ENCODE measurements around the gene PTPN2. TPM values are rescaled to one million over a fixed set of nuclear protein-coding genes. Genes with fewer than 3 reads are reported as not detected.
"Not testable (repeated sequence)": the region's sequence is repeated elsewhere in the genome, so short reads cannot be mapped to it uniquely, and the experiment has no call there.

PTPN2 gene
- total RNA-seq, 2 experiments from 2014 or later, result 54.9 to 69.7 TPM

GRCh38 chr18:12906119-12906518 is 22.1 kb upstream of the PTPN2 start:
- no peaks in the 10 kb centered on the region for H3K9me3 ChIP-seq (ENCODE audit: low read length)
- no peaks in the 10 kb centered on the region for H4K20me1 ChIP-seq (ENCODE audit: insufficient read depth, low read length)
- TF ChIP-seq EZH2phosphoT487 (IDR thresholded peaks at IDR 0.05; ENCODE audit: borderline replicate concordance, low read depth, low read length) (no peak), CTCF (conservative IDR thresholded peaks at IDR 0.05; ENCODE audit: low read length) (no peak)
- DNase-seq (ENCODE audit: low spot score), result no peak
- no peak overlapping the region for H3K27ac ChIP-seq (ENCODE audit: low read depth, low read length, poor library complexity, severe bottlenecking)
- H3K4me2 ChIP-seq (ENCODE audit: low read length), result no peak overlapping the region
- H3K79me2 ChIP-seq (ENCODE audit: insufficient read depth, low read depth, low read length), result no peaks in the 10 kb centered on the region
- no peaks in the 10 kb centered on the region for H3K9me2 ChIP-seq (ENCODE audit: insufficient read depth, low read length)
- no TSS peak for BruUV-seq (replicated peaks)
- no peak overlapping the region for H2AFZ ChIP-seq (ENCODE audit: low read length)
- intact Hi-C loops (cut with micrococcal nuclease; ENCODE audit: unreplicated experiment), result no loop called here
- no peak overlapping the region for H3K4me3 ChIP-seq (ENCODE audit: low read depth, low read length, poor library complexity, severe bottlenecking)
- no peaks in the 10 kb centered on the region for H3K4me1 ChIP-seq (ENCODE audit: insufficient read depth, low read length, poor library complexity, severe bottlenecking)
- POLR2A ChIA-PET, result no interaction called here
- no peaks in the 10 kb centered on the region for H3K36me3 ChIP-seq (ENCODE audit: insufficient read depth, low read length)
- CTCF ChIA-PET (ENCODE audit: unreplicated experiment), result no interaction called here

- H3K4me2 ChIP-seq (ENCODE audit: low read length), result no peak overlapping the region
- H3K27ac ChIP-seq (ENCODE audit: low read depth, low read length, poor library complexity, severe bottlenecking), result no peak overlapping the region
These were observed 20.0 kb upstream of the PTPN2 start for GRCh38 chr18:12904012-12904516.

GRCh38 chr18:12901208-12901607 is 17.2 kb upstream of the PTPN2 start:
- H2AFZ ChIP-seq (ENCODE audit: low read length); H3K79me2 ChIP-seq (ENCODE audit: insufficient read depth, low read depth, low read length); H3K4me1 ChIP-seq (ENCODE audit: insufficient read depth, low read length, poor library complexity, severe bottlenecking); BruUV-seq (replicated peaks); DNase-seq (ENCODE audit: low spot score); CTCF ChIA-PET (ENCODE audit: unreplicated experiment); intact Hi-C loops (cut with micrococcal nuclease; ENCODE audit: unreplicated experiment); H3K36me3 ChIP-seq (ENCODE audit: insufficient read depth, low read length); POLR2A ChIA-PET; H3K9me3 ChIP-seq (ENCODE audit: low read length); H4K20me1 ChIP-seq (ENCODE audit: insufficient read depth, low read length); H3K4me2 ChIP-seq (ENCODE audit: low read length); H3K27ac ChIP-seq (ENCODE audit: low read depth, low read length, poor library complexity, severe bottlenecking); H3K4me3 ChIP-seq (ENCODE audit: low read depth, low read length, poor library complexity, severe bottlenecking); H3K9me2 ChIP-seq (ENCODE audit: insufficient read depth, low read length): not testable (repeated sequence)

More at GRCh38 chr18:12904012-12904516, 20.0 kb upstream of the PTPN2 start:
- CTCF ChIA-PET (ENCODE audit: unreplicated experiment), result no interaction called here
- DNase-seq (ENCODE audit: low spot score), result no peak
- Histone ChIP-seq H3K4me3 (ENCODE audit: low read depth, low read length, poor library complexity, severe bottlenecking) (no peak overlapping the region), H2AFZ (ENCODE audit: low read length) (no peak overlapping the region), H3K9me3 (ENCODE audit: low read length) (no peaks in the 10 kb centered on the region), H3K79me2 (ENCODE audit: insufficient read depth, low read depth, low read length) (no peaks in the 10 kb centered on the region), H3K4me1 (ENCODE audit: insufficient read depth, low read length, poor library complexity, severe bottlenecking) (no peaks in the 10 kb centered on the region), H3K36me3 (ENCODE audit: insufficient read depth, low read length) (no peaks in the 10 kb centered on the region), H4K20me1 (ENCODE audit: insufficient read depth, low read length) (no peaks in the 10 kb centered on the region), H3K9me2 (ENCODE audit: insufficient read depth, low read length) (no peaks in the 10 kb centered on the region)
- no TSS peak for BruUV-seq (replicated peaks)
- intact Hi-C loops (cut with micrococcal nuclease; ENCODE audit: unreplicated experiment), result no loop called here
- no peak for TF ChIP-seq EZH2phosphoT487 (IDR thresholded peaks at IDR 0.05; ENCODE audit: borderline replicate concordance, low read depth, low read length)
- no peak for TF ChIP-seq CTCF (conservative IDR thresholded peaks at IDR 0.05; ENCODE audit: low read length)
- POLR2A ChIA-PET, result interaction anchor here (0.9 to 1.4 kb wide), 3 partner anchors 11 to 174 kb away, joined by 3 read pairs; no protein-coding TSS in a partner anchor

GRCh38 chr18:12896784-12897333 is 12.8 kb upstream of the PTPN2 start:
- DNase-seq (ENCODE audit: low spot score); H3K4me2 ChIP-seq (ENCODE audit: low read length); H3K27ac ChIP-seq (ENCODE audit: low read depth, low read length, poor library complexity, severe bottlenecking); H4K20me1 ChIP-seq (ENCODE audit: insufficient read depth, low read length); H3K4me1 ChIP-seq (ENCODE audit: insufficient read depth, low read length, poor library complexity, severe bottlenecking); CTCF ChIA-PET (ENCODE audit: unreplicated experiment); BruUV-seq (replicated peaks); intact Hi-C loops (cut with micrococcal nuclease; ENCODE audit: unreplicated experiment); H3K9me2 ChIP-seq (ENCODE audit: insufficient read depth, low read length); H3K4me3 ChIP-seq (ENCODE audit: low read depth, low read length, poor library complexity, severe bottlenecking); H3K9me3 ChIP-seq (ENCODE audit: low read length); H3K79me2 ChIP-seq (ENCODE audit: insufficient read depth, low read depth, low read length); H2AFZ ChIP-seq (ENCODE audit: low read length); H3K36me3 ChIP-seq (ENCODE audit: insufficient read depth, low read length): not testable (repeated sequence)
- POLR2A ChIA-PET, result interaction anchor here (0.7 kb wide), 1 partner anchor 25 kb away, joined by 4 read pairs; no protein-coding TSS in a partner anchor
